B cell (primary cell): ENCODE results near the gene OTOP3. TPM values are rescaled to one million over a fixed set of nuclear protein-coding genes. Genes with fewer than 3 reads are reported as not detected.

Source experiments
- ATAC-seq: fragments of 200-7000 bp; cut with Tn5 transposase; one replicate; pipeline ENCODE4 v1.10.0; 2021; ENCODE audit warnings: low read depth, mild to moderate bottlenecking, moderate number of reproducible peaks, moderate library complexity
- CTCF ChIA-PET: fragments of 350-600 bp; sonication (Branson Sonifier 250); formaldehyde crosslinking; loops from one replicate; lab custom pipeline; 2021; ENCODE audit warnings: antibody characterized with exemption, inconsistent platforms; lab: Charles Lee
- POLR2A ChIA-PET: fragments of 350-600 bp; sonication (Branson Sonifier 250); formaldehyde crosslinking; loops from one replicate; lab custom pipeline; 2021; ENCODE audit warnings: antibody characterized with exemption; lab: Charles Lee
- DNase-seq: peaks from one replicate; pipeline ENCODE4 v3.0.0; 2013
- H2AFZ ChIP-seq: 2 replicates; pipeline ENCODE4 v1.6.1; 2012; ENCODE audit warnings: mild to moderate bottlenecking, low read depth, low read length; ENCODE audit not compliant: insufficient read depth, poor library complexity, severe bottlenecking
- H3K27ac ChIP-seq, 2 donors: 1 replicate in 1 of 2; 2 replicates in 1 of 2; pipeline ENCODE4 v1.5.1; 2012 to 2013; ENCODE audit warnings: low read length in 2 of 2, mild to moderate bottlenecking in 2 of 2, moderate library complexity in 1 of 2
- H3K27me3 ChIP-seq, 4 experiments: fragments of 200-600 bp in 1 of 4; sonication (generic) in 1 of 4; replicated peaks in 1 of 4; 1 replicate in 2 of 4; 2 replicates in 2 of 4; pipeline versions ENCODE4 v1.6.1 to v1.7.0; 2013 to 2016; ENCODE audit warnings: low read length in 3 of 4, mild to moderate bottlenecking in 2 of 4, mixed read lengths in 1 of 4, moderate library complexity in 1 of 4; ENCODE audit not compliant: insufficient read depth in 4 of 4, control insufficient read depth in 3 of 4; ENCODE audit errors: control extremely low read depth in 1 of 4
- H3K36me3 ChIP-seq, 2 experiments: replicated peaks in 1 of 2; 1 replicate in 1 of 2; 2 replicates in 1 of 2; pipeline versions ENCODE4 v1.6.1 to v1.7.1; 2013; ENCODE audit warnings: low read length in 1 of 2; ENCODE audit not compliant: insufficient read depth in 2 of 2, control insufficient read depth in 1 of 2; ENCODE audit errors: control extremely low read depth in 1 of 2, extremely low read depth in 1 of 2
- H3K4me1 ChIP-seq, 2 donors: fragments of 200-600 bp in 1 of 2; sonication (generic) in 1 of 2; 1 replicate in 1 of 2; 2 replicates in 1 of 2; pipeline versions ENCODE4 v1.5.1 to v1.6.1; 2013 to 2017; ENCODE audit warnings: low read length in 2 of 2; ENCODE audit not compliant: control insufficient read depth in 2 of 2, insufficient read depth in 2 of 2
- H3K4me2 ChIP-seq: replicated peaks from 2 replicates; pipeline ENCODE3; 2012; ENCODE audit warnings: mild to moderate bottlenecking, low read depth, low read length; ENCODE audit not compliant: poor library complexity, severe bottlenecking
- H3K4me3 ChIP-seq, 5 experiments: fragments of 200-600 bp in 1 of 5; sonication (generic) in 1 of 5; 1 replicate in 3 of 5; 2 replicates in 2 of 5; pipeline versions ENCODE4 v1.5.1 to v1.7.0; 2011 to 2016; ENCODE audit warnings: low read length in 4 of 5, mild to moderate bottlenecking in 4 of 5, low read depth in 2 of 5, control low read depth in 1 of 5, moderate library complexity in 1 of 5; ENCODE audit not compliant: insufficient read depth in 1 of 5; ENCODE audit errors: control extremely low read depth in 1 of 5, extremely low read depth in 1 of 5
- H3K79me2 ChIP-seq: fragments of 200-600 bp; sonication (generic); one replicate; pipeline ENCODE4 v1.6.0; 2016; ENCODE audit warnings: low read length; ENCODE audit not compliant: control insufficient read depth, insufficient read depth
- H3K9ac ChIP-seq: fragments of 200-600 bp; sonication (generic); 2 replicates; pipeline ENCODE4 v1.6.1; 2017; ENCODE audit warnings: mild to moderate bottlenecking, low read length, moderate library complexity
- H3K9me3 ChIP-seq, 3 donors: one replicate each; pipeline versions ENCODE4 v1.6.1 to v1.7.1; 2013; ENCODE audit warnings: low read length in 2 of 3; ENCODE audit not compliant: control insufficient read depth in 2 of 3, insufficient read depth in 1 of 3; ENCODE audit errors: control extremely low read depth in 1 of 3
- H4K20me1 ChIP-seq: 2 replicates; pipeline ENCODE4 v1.6.0; 2012; ENCODE audit warnings: mild to moderate bottlenecking, low read length; ENCODE audit not compliant: insufficient read depth, control insufficient read depth, poor library complexity, severe bottlenecking
- H3K27ac Mint-ChIP-seq: one replicate; pipeline ENCODE4 v1.8.0; 2021; ENCODE audit warnings: mixed read lengths
- H3K27me3 Mint-ChIP-seq: one replicate; pipeline ENCODE4 v1.8.0; 2021; ENCODE audit warnings: mixed read lengths
- H3K4me1 Mint-ChIP-seq: one replicate; pipeline ENCODE4 v1.8.0; 2021; ENCODE audit warnings: mixed read lengths
- H3K4me3 Mint-ChIP-seq: one replicate; pipeline ENCODE4 v1.8.0; 2021; ENCODE audit warnings: mixed read lengths
- H3K9me3 Mint-ChIP-seq: one replicate; pipeline ENCODE4 v1.8.0; 2022; ENCODE audit warnings: mixed read lengths; ENCODE audit not compliant: insufficient read depth
- EZH2 ChIP-seq: IDR thresholded peaks from 2 replicates; pipeline ENCODE4 v1.6.1; 2012; ENCODE audit warnings: borderline replicate concordance, low read depth, mild to moderate bottlenecking, moderate library complexity, low read length; ENCODE audit not compliant: insufficient read depth, poor library complexity, severe bottlenecking
- WGBS: methylation state at CpG from one replicate; pipeline ENCODE4 v1.1.5; 2013; ENCODE audit warnings: missing lambda C conversion rate; ENCODE audit not compliant: insufficient coverage; 5-methylcytosine and 5-hydroxymethylcytosine counted together
- intact Hi-C: fragments of 100-400 bp; cut with micrococcal nuclease; formaldehyde crosslinking; loops from one replicate; pipeline ENCODE4 v1.10.0; 2022
- polyA plus RNA-seq: library from polyadenylated mRNA; depleted of rRNA; stranded (reverse); fragments of >200 nt; gene quantifications from 2 replicates; pipeline ENCODE4 v1.2.3, GENCODE V29; 2012
- total RNA-seq, 2 donors: library from RNA; stranded (reverse); fragments of 120-200 nt in 1 of 2; gene quantifications; 1 replicate in 1 of 2; 2 replicates in 1 of 2; pipeline versions ENCODE4 v1.2.3 to v1.2.4, GENCODE V29; 2013 to 2022
- TF ChIP-seq, protein P1 (sequence below): fragments of 200-600 bp; IDR thresholded peaks from one replicate; pipeline ENCODE4 v1.8.0; 2022; ENCODE audit warnings: antibody characterized with exemption, mild to moderate bottlenecking

Gene OTOP3
- total and polyA plus RNA-seq, 2 donors (not counting 1 experiment from before 2014, with no cell fraction given), result not detected

DNA sequence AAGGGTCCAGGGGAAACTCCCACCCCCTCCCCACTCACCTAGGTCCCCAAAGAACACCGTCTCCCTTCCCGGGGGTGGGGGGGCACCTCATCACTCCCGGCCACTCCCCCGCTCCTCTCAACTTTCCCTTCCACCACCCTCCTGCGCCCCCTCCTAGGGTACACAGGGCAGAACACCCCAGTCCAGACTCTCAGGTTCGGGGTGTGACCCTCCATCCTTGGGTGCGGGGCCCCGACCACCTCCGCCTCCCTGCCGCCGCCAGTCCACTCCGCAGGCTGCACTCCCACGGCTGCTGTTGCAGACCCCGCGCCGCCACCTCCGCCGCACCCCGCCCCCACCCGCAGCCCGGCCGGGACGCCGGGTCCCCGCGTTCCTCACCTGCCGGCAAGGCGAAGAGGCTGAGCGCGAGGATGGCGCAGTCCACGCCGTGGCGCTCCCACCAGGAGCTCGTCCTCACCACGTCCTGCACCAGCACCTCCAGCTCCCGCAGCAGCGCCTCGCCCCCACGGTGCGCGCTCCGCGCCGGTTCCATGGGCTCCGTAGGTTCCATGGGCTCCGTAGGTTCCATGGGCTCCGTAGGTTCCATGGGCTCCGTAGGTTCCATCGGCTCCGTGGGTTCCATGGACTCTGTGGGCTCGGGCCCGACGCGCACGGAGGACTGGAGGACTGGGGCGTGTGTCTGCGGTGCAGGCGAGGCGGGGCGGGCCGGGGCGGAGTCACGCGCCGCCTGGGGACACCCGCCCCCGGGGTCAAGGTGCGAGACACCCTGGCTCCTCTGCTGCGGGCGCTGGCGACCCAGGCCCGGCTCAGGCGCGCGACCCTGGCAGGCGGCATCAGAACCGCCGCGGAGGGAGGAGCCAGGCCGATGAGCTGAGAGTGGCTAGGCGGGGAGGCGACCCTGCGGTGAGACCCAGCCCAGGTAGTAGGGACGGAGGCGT is 42.5 kb upstream of the OTOP3 start, which contains the start of gene FADS6:
FADS6 (minus strand) TSS at position 660 of the 938 bp plus-strand sequence; CDS start at position 622, 38 bp downstream.
- Histone ChIP-seq H2AFZ (peak within 1 kb of the TSS; percentile 38), H3K79me2 (no peaks in the 10 kb centered on the region), H3K9me3 (peaks cover 0 to 6% (median 0%) of the 10 kb centered on the region in 3 donors), H3K4me2 (peak within 1 kb of the TSS; percentile 68), H3K27ac (no peak within 1 kb of the TSS), H3K27me3 (peaks cover 0 to 44% (median 9%) of the 10 kb centered on the region in 4 experiments), H3K4me1 (peaks cover 6 to 16% of the 10 kb centered on the region in 2 donors), H3K36me3 (no peaks in the 10 kb centered on the region), H3K4me3 (peak within 1 kb of the TSS in 2 of 5 experiments; percentile 15 to 36), H4K20me1 (no peaks in the 10 kb centered on the region), H3K9ac (no peak within 1 kb of the TSS)
- POLR2A ChIA-PET, result no interaction called here
- Mint-ChIP-seq H3K27me3 (peaks cover 45% of the 10 kb centered on the region), H3K4me3 (peak within 1 kb of the TSS; percentile 71), H3K4me1 (peaks cover 2% of the 10 kb centered on the region), H3K9me3 (no peaks in the 10 kb centered on the region), H3K27ac (peak within 1 kb of the TSS; percentile 34)
- intact Hi-C loops, result no loop called here
- 9% methylated on average over 83 of the region's 86 CpGs for WGBS
- TF ChIP-seq EZH2, result no peak
- TF ChIP-seq, protein P1, sequence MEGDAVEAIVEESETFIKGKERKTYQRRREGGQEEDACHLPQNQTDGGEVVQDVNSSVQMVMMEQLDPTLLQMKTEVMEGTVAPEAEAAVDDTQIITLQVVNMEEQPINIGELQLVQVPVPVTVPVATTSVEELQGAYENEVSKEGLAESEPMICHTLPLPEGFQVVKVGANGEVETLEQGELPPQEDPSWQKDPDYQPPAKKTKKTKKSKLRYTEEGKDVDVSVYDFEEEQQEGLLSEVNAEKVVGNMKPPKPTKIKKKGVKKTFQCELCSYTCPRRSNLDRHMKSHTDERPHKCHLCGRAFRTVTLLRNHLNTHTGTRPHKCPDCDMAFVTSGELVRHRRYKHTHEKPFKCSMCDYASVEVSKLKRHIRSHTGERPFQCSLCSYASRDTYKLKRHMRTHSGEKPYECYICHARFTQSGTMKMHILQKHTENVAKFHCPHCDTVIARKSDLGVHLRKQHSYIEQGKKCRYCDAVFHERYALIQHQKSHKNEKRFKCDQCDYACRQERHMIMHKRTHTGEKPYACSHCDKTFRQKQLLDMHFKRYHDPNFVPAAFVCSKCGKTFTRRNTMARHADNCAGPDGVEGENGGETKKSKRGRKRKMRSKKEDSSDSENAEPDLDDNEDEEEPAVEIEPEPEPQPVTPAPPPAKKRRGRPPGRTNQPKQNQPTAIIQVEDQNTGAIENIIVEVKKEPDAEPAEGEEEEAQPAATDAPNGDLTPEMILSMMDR, result no peak
- peak; percentile 36 for ATAC-seq
- DNase-seq, result no peak
- CTCF ChIA-PET, result no interaction called here
